Measurements from ENCODE around the gene C1orf198.

Gene C1orf198

DNA sequence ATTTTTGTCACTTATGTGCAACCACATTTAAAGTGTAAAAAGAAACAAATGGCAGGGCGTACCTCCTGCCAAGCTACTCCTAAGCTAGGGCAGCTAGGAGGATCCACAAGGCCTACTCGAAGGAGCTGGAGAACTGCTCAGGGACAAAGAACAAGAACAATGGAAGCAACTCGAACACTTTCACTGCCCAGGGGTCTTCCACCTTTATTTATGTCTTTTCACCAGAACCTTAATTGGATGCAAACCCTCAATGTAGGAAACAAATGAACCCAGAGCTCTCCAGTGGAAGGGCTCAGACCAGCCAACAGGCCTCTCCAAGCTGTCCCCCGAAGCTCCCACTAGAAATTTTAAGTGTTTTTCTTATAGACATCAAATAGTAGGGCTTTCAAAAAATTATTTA is 39.9 kb downstream of the C1orf198 start:
- FAIRE-seq = no peak

DNA sequence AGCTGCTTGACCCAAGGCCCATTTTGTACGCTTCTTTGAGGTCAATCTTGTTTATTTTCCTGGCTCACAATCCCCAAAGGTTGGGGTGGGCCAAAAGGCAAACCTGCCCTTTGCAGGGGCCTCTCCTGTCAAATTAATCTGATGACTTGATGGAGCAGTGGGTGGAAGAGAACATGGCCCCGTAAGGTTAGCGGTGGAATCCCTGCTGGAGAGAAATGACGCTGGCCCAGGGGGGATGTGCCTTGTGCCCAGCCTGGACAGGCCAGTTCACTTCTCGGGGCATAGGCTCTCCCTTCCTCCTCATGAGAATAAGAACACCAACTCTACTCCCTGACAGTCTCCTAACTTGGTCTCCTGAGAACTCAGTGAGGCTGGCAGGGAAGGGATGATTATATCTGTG is 40.5 kb downstream of the C1orf198 start:
- FAIRE-seq = no peak

DNA sequence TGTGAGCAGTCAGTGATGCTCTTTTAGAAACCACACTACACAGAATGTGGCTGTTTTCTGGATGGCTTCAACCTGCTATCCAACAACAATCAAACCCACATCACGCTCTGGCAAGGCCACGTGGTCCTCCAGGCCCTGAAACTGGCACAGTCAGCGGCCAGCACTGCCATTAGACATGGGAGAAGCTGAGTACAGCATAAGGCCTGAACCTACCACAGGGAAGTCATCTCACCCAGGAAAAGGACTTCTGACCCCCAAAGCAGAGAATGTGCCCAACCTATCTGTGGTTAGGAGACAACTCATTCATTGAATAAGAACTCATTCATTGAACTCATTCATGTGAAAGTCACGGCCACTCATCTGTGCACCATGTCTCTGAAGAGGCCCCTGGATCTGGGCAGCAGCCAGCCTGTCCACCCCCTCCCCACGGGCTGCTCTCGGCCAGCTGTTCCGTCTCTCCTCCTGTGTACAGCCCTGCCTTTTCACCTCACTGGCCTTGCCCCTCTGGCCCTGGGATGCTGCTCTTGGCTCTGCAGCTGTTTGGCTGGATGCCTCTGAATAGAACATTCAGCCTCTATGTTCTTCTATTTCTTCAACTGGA is 41.1 kb downstream of the C1orf198 start:
- FAIRE-seq = no peak

- no peak for FAIRE-seq
Measured at GRCh38 chr1:230826166-230826875, 42.0 kb downstream of the C1orf198 start.

DNA sequence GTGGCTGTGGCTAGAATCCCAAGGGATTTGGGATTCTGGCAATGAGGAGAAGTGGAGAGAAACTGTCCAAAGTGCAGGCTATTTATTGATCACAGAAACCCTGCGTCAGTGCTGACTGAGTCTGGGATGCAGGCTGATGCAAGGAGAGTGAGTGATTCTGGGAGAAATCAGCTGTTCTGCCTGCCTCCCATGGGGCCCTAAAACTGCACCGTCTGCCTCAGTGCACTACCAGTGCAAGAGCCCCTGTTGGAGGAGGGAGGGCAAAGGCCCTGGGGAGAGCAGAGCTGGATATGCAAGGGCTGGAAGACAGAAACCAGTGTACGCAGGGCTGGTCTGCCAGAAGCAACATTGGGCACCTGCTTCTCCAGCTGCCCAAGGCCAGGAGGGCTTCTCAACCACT is 42.6 kb downstream of the C1orf198 start:
- FAIRE-seq = no peak

DNA sequence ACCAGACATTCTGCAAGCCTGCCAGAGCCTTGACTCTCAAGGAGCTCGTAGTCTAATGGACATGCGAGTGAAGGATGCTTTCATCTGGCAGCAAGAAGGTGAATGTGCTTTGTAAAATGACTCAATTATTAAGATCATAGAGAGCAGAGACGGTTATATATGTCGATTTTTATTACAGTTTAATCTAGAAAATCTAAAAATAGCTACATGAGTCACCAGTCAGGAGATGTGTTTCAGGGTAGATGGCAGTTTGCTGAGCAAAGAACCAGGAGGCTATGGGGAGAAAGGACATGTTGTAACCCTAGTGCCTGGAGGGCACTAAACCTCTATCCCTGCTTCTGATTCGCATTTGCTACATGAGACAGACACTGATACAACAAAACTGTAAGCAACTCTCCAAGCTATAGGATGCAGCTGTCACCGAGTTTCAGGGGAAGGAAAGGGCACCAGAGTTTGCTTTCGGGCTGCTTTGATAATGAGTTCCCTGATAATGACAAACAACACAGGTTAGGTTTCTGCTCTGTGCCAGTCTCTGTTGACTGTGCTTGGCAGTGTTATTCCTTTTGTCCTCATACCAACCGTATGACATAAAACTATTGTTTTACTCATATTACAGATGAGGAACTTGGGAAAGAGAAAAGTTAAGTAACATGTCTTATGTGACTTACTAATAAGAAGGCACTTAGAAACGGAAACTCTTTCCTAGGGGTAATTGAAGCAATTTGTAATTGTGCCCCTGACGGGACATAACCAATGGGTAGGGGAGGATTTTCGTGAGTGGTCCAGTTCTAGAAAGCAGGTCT is 43.2 kb downstream of the C1orf198 start:
- no peak for FAIRE-seq

DNA sequence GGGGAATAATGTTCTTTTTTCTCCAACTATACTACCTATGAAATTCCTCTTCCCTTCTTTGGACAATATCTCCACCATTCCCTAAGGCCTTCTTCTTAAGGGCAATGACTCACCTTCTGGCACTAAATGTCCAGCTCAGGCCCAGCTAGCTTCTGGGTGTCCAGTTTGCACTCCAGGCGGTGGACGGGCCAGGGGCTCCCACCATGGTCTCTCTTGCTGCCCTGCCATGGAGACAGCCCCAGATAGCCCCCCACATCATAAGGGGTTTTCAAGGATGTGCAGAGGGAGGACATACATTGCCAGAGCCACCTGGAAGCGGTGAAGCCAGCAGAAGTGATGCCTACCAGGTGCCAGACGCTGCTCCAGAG is 43.8 kb downstream of the C1orf198 start:
- no peak for FAIRE-seq

GRCh38 chr1:230823931-230824381 is 44.4 kb downstream of the C1orf198 start:
- FAIRE-seq = no peak

DNA sequence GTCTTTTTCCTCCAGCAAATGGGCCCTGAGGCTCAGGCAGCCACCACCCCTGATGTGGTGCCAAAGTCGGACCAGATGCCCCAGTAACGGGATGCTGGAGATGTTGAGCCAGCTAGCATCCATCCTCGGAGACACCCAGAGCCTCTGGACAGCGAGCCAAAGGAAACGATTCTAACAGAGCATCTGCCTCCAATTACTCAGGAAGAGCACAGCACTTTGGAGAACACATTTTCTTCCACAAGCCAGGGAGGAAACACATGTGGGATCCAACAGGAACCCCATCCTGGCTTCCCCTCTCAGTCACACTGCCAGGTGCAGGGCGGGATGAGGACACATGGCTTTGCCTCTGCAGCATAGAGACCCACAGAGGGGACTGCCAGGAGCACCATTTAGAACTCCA is 44.9 kb downstream of the C1orf198 start:
- FAIRE-seq = no peak

DNA sequence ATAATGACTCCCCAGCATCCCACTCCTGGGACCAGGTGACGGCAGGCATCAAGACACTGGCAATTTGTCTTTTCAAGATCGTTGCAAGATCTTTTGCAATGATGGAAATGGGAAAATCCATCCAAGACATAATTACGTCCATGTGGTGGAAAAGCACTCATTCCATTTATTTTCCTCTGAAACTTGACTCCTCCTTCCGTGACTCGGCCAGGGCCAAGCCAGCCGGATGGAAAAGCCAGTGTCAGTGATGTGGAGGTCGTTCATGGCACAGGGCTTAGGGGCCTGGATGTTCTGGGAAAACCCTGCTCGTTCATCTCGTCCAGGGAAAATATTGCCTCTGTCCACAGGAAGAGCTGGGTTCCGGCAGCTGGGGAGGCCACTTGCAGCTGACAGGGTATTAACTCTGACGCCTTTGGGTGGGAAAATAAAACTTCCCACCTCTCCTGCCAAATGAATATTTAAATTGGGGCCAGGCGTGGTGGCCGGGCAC is 46.2 kb downstream of the C1orf198 start:
- no peak for FAIRE-seq

- FAIRE-seq = no peak
Measured at GRCh38 chr1:230821346-230821745, 47.0 kb downstream of the C1orf198 start.

DNA sequence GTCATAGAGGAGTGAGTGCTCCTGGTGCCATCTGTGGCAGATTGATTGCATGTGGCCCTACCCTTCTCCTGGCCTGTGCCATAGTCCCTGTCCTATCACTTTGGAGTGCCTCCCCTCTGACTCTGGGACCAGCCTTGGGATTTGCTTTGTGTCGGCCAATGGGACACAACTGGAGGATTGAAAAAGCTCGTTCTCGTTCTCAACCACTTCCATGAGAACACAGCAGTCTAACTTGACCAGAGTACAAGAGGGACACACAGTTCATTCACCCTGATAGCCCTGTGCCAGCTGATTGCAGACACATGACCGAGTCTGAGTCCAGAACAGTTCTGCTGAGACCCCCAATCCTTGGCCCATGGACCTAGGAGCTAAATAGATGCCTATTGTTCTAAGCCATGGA is 47.8 kb downstream of the C1orf198 start:
- FAIRE-seq = no peak

DNA sequence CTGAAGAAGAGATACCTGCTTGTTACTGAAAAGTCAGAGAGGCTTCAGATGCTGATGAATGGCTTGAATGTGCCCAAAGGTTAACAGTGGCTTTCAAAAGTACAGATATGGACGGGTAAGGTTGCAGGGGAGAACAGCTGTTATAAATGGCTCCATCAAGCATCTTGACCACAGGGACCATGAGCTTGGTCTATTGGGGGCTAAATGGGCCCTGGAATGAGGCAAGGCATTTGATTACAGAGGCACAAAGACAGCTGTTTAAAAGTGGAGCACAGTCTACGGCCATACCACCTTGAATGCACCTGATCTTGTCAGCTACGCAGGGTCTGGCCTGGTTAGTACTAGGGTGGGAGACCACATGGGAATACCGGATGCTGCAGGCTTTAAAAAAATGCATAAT is 48.3 kb downstream of the C1orf198 start:
- FAIRE-seq = no peak

- FAIRE-seq = no peak
Measured at GRCh38 chr1:230818901-230819300, 49.4 kb downstream of the C1orf198 start.

GRCh38 chr1:230818367-230818766 is 50.0 kb downstream of the C1orf198 start:
- FAIRE-seq = no peak

DNA sequence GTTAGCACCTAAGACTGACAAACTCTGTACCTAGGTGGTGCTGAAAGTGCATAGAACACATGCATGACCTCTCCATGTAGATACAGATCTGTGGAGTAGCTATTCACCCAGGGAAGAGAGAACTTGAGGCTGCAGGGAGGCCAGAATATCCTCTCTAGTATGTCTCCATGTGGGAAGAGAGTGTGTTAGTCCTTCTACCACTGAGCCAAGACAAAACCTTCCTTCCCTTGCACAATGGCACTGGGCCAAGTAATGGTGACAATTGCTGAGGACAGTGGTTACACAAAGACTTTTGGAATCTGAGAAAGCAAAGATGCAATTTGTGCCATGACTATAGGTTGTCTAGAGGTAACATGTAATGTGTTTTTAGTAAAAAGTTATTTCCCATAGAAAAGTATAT is 52.3 kb downstream of the C1orf198 start:
- FAIRE-seq = no peak

DNA sequence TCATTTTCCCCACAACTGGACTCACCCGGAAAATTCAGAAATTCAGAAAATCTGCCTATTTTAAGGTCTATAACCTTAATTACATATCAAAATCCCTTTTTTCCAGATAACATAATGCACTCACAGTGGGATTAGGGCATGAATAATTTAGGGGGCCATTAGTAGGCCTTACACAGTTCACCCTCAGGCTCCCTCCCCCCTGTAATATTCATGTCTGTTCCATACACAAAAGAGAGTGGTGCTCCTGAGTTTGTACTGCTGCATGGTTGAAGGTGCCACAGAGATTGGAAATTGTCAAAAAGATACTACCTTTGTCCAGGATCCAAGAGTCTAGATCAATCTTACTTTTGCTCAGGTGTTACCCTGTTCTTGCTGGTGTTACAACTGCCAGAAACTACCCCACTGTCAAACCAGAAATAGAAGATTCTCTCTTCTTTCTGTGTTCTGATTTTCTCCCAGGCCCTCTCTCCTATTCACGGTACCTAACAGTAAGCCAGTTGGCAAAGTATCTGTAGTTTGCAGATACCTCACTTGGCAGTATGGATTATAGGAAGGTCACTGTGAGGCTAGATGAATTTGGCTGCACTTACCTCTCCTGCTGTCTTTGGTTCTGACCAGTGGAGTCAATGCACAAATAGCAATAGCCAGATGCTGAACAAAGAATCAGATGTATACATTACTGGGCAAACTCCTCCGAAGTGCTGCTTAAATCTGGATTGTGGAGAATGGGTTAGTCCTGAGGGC is 53.2 kb downstream of the C1orf198 start:
- no peak for FAIRE-seq

DNA sequence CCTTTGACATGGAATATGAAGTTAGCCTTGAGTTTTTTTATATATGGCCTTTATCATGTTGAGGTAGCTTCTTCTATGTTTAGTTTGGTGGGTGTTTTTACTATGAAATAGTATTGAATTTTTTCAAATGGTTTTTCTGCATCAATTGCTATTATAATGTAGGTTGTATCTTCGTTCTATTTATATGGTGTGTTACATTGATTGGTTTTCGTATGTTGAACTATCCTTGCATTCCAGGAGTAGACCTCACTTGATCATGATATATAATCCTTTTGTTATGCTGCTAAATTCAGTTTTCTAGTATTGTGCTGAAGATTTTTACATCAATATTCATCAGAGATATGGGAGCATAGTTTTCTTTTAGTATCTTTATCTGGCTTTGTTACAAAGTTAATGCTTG is 55.8 kb downstream of the C1orf198 start:
- FAIRE-seq = no peak

DNA sequence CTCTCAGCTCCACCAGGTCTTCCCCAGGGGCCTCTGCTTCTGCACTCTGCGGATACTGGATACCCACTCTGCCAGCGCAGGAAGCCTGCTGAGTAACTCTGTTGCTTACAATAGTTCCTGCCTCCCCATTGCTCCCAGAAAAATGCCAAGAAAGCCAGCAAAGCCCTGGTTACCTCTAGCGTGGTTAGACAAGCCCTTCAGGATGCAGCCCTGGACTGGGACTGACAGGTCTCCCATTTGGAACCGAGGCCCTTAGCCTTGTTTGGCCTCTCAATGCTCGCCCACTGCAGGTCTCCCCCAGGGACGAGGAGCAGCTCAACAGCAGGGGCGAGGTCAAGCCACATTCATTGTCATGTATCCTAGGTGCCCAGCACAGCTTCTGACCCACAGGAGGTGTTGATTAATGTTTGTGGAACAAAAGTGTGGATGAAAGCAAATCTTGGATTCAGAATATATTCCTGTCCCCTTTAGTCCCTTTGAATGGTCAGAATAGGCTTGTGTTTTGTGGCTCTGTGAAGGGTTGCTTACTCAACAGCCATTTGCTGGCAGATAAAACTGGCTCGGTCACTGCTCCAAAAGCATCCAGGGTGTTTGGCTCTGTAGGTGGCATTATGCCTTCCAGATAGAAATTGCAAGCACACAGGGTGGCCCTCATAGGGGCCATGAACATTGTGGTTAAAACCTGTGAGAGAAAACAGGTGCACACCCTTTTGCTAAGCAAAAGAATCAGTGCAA is 58.9 kb downstream of the C1orf198 start:
- FAIRE-seq = no peak

- no peak for FAIRE-seq
Measured at GRCh38 chr1:230808281-230808872, 59.9 kb downstream of the C1orf198 start.

GRCh38 chr1:230807561-230808280 is 60.6 kb downstream of the C1orf198 start:
- FAIRE-seq = no peak

All from colon (tissue), 2 donors.